Stimulated activated CD4-positive, alpha-beta T cell treated with anti-CD3 and anti-CD28 coated beads, TNF-alpha, amount 100 ng/mL, for 48 hours (primary cell): Measurements from ENCODE around the gene TCF20.

ENCODE experiments used
- DNase-seq, 3 donors: peaks; one replicate each; pipeline ENCODE4 v3.0.0-alpha.2; 2020; ENCODE audit warnings: low read depth in 3 of 3

Gene TCF20

GRCh38 chr22:42270510-42271190 is at the start of gene TCF20:
TSS of gene TCF20 (minus strand) at chr22:42270653. CDS start at chr22:42215305, 55,348 bp downstream.
- DNase-seq = peak; percentile 55 to 69 (median 56)

GRCh38 chr22:42319386-42319785 is 48.9 kb upstream of the TCF20 start:
- DNase-seq = no peak

GRCh38 chr22:42318967-42319366 is 48.5 kb upstream of the TCF20 start:
- no peak for DNase-seq

- no peak for DNase-seq
Observed at GRCh38 chr22:42317691-42318547, 47.5 kb upstream of the TCF20 start.

- peak in 1 of 3 donors; percentile 37 for DNase-seq
Observed at GRCh38 chr22:42317008-42317407, 46.6 kb upstream of the TCF20 start.

GRCh38 chr22:42315392-42315756 is 44.9 kb upstream of the TCF20 start:
- no peak for DNase-seq

GRCh38 chr22:42314709-42315391 is 44.4 kb upstream of the TCF20 start:
- no peak for DNase-seq

- no peak for DNase-seq
Observed at GRCh38 chr22:42313804-42314581, 43.5 kb upstream of the TCF20 start.

- no peak for DNase-seq
Observed at GRCh38 chr22:42313204-42313603, 42.8 kb upstream of the TCF20 start.

GRCh38 chr22:42310291-42311015 is 40.0 kb upstream of the TCF20 start:
- DNase-seq = no peak

- no peak for DNase-seq
Observed at GRCh38 chr22:42309865-42310264, 39.4 kb upstream of the TCF20 start.

- no peak for DNase-seq
Observed at GRCh38 chr22:42308892-42309468, 38.5 kb upstream of the TCF20 start.

- DNase-seq = no peak
Observed at GRCh38 chr22:42307806-42308563, 37.5 kb upstream of the TCF20 start.

GRCh38 chr22:42306010-42306409 is 35.6 kb upstream of the TCF20 start:
- DNase-seq = no peak

- DNase-seq = no peak
Observed at GRCh38 chr22:42304324-42304790, 33.9 kb upstream of the TCF20 start.

- DNase-seq = no peak
Observed at GRCh38 chr22:42303396-42304323, 33.2 kb upstream of the TCF20 start.

GRCh38 chr22:42301742-42302102 is 31.3 kb upstream of the TCF20 start:
- DNase-seq = no peak

- no peak for DNase-seq
Observed at GRCh38 chr22:42301077-42301741, 30.8 kb upstream of the TCF20 start.
